Lower lobe of right lung (tissue), 2 donors: ENCODE data around the gene KIF3A. TPM values are rescaled to one million over a fixed set of nuclear protein-coding genes. Genes with fewer than 3 reads are reported as not detected.
"Not testable (repeated sequence)": the region's sequence is repeated elsewhere in the genome, so short reads cannot be mapped to it uniquely, and the experiment has no call there.

Source experiments
- ATAC-seq, 2 donors: fragments of 200-7000 bp; cut with Tn5 transposase; one replicate each; pipeline ENCODE4 v1.9.1; 2020 to 2022; ENCODE audit warnings: mild to moderate bottlenecking in 2 of 2, moderate library complexity in 2 of 2
- DNase-seq: peaks from one replicate; pipeline ENCODE4 v3.0.0-alpha.2; 2020
- H3K27ac ChIP-seq: fragments of 200-600 bp; one replicate; pipeline ENCODE4 v1.8.0; 2022
- H3K27me3 ChIP-seq: fragments of 200-600 bp; one replicate; pipeline ENCODE4 v1.8.0; 2022; ENCODE audit warnings: low read depth
- H3K36me3 ChIP-seq: fragments of 200-600 bp; one replicate; pipeline ENCODE4 v1.8.0; 2022; ENCODE audit warnings: mild to moderate bottlenecking
- H3K4me1 ChIP-seq: fragments of 200-600 bp; one replicate; pipeline ENCODE4 v1.8.0; 2022
- H3K4me3 ChIP-seq: fragments of 200-600 bp; one replicate; pipeline ENCODE4 v1.8.0; 2022; ENCODE audit warnings: mild to moderate bottlenecking
- H3K9me3 ChIP-seq: fragments of 200-600 bp; one replicate; pipeline ENCODE4 v1.8.0; 2022
- CTCF ChIP-seq: fragments of 200-600 bp; IDR thresholded peaks from one replicate; pipeline ENCODE4 v1.8.0; 2022; ENCODE audit warnings: antibody characterized with exemption, mild to moderate bottlenecking
- intact Hi-C: fragments of 100-400 bp; cut with DNase I; formaldehyde crosslinking; loops from one replicate; pipeline ENCODE4 v1.11.0; 2022
- total RNA-seq: library from RNA; stranded (reverse); fragmentation: NEBNext Ultra II Directional; extraction: Animal tissue kit (Norgen Biotek cat#: 25700); gene quantifications from one replicate; pipeline ENCODE4 v1.2.1, GENCODE V29; 2021
- donor health status: DM: no; HTN: yes; CAD: no; lungs with severe emphysema.

KIF3A gene
- total RNA-seq, 1 donor from 2014 or later: 10.8 TPM

GRCh38 chr5:132704875-132705274 is 32.5 kb downstream of the KIF3A start:
- H3K9me3 ChIP-seq: no peaks in the 10 kb centered on the region
- intact Hi-C loops: no loop called here
- H3K4me3 ChIP-seq: no peak overlapping the region
- no peak for DNase-seq
- no peaks in the 10 kb centered on the region for H3K4me1 ChIP-seq
- H3K27ac ChIP-seq: no peak overlapping the region
- no peaks in the 10 kb centered on the region for H3K27me3 ChIP-seq
- no peak for TF ChIP-seq CTCF
- peaks cover 33% of the 10 kb centered on the region for H3K36me3 ChIP-seq
- ATAC-seq: no peak

- intact Hi-C loops: no loop called here
- H3K36me3 ChIP-seq: peaks cover 18% of the 10 kb centered on the region
- no peaks in the 10 kb centered on the region for H3K27me3 ChIP-seq
- TF ChIP-seq CTCF: no peak
- H3K9me3 ChIP-seq: no peaks in the 10 kb centered on the region
- no peak for ATAC-seq
- no peak for DNase-seq
- H3K4me1 ChIP-seq: no peaks in the 10 kb centered on the region
- no peak overlapping the region for H3K4me3 ChIP-seq
- no peak overlapping the region for H3K27ac ChIP-seq
Observed at GRCh38 chr5:132695956-132696355, 41.4 kb downstream of the KIF3A start.

GRCh38 chr5:132692632-132692967 is 44.7 kb downstream of the KIF3A start:
- no peak for TF ChIP-seq CTCF
- no peaks in the 10 kb centered on the region for H3K36me3 ChIP-seq
- ATAC-seq (no peak), DNase-seq (no peak)
- no peak overlapping the region for H3K4me3 ChIP-seq
- H3K9me3 ChIP-seq: no peaks in the 10 kb centered on the region
- no peaks in the 10 kb centered on the region for H3K4me1 ChIP-seq
- no peaks in the 10 kb centered on the region for H3K27me3 ChIP-seq
- intact Hi-C loops: no loop called here
- H3K27ac ChIP-seq: no peak overlapping the region

- ATAC-seq, H3K27me3 ChIP-seq, H3K4me3 ChIP-seq, H3K4me1 ChIP-seq, DNase-seq, H3K9me3 ChIP-seq, H3K27ac ChIP-seq, intact Hi-C loops, H3K36me3 ChIP-seq: not testable (repeated sequence)
Observed at GRCh38 chr5:132691755-132692631, 45.4 kb downstream of the KIF3A start.

GRCh38 chr5:132690156-132690555 is 47.2 kb downstream of the KIF3A start:
- no peaks in the 10 kb centered on the region for H3K9me3 ChIP-seq
- intact Hi-C loops: no loop called here
- H3K27me3 ChIP-seq: no peaks in the 10 kb centered on the region
- H3K4me3 ChIP-seq: no peak overlapping the region
- no peak for ATAC-seq
- no peaks in the 10 kb centered on the region for H3K4me1 ChIP-seq
- no peak for DNase-seq
- H3K27ac ChIP-seq: no peak overlapping the region
- TF ChIP-seq CTCF: no peak
- no peaks in the 10 kb centered on the region for H3K36me3 ChIP-seq

GRCh38 chr5:132689513-132689912 is 47.8 kb downstream of the KIF3A start:
- intact Hi-C loops: no loop called here
- H3K4me3 ChIP-seq: no peak overlapping the region
- no peaks in the 10 kb centered on the region for H3K9me3 ChIP-seq
- H3K27ac ChIP-seq: no peak overlapping the region
- no peaks in the 10 kb centered on the region for H3K36me3 ChIP-seq
- no peaks in the 10 kb centered on the region for H3K27me3 ChIP-seq
- DNase-seq (no peak), ATAC-seq (no peak)
- H3K4me1 ChIP-seq: no peaks in the 10 kb centered on the region
- TF ChIP-seq CTCF: no peak
